Activated T-cell treated with anti-CD3 and anti-CD28 coated beads, Interleukin-2, amount 50 U/mL, for 1 hour (primary cell): ENCODE data around the gene NUP62.
"Not testable (repeated sequence)": the region's sequence is repeated elsewhere in the genome, so short reads cannot be mapped to it uniquely, and the experiment has no call there.

Experiments used
- DNase-seq: peaks from one replicate; pipeline ENCODE4 v3.0.0-alpha.2; 2020

Gene NUP62, protein sequence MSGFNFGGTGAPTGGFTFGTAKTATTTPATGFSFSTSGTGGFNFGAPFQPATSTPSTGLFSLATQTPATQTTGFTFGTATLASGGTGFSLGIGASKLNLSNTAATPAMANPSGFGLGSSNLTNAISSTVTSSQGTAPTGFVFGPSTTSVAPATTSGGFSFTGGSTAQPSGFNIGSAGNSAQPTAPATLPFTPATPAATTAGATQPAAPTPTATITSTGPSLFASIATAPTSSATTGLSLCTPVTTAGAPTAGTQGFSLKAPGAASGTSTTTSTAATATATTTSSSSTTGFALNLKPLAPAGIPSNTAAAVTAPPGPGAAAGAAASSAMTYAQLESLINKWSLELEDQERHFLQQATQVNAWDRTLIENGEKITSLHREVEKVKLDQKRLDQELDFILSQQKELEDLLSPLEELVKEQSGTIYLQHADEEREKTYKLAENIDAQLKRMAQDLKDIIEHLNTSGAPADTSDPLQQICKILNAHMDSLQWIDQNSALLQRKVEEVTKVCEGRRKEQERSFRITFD

DNA sequence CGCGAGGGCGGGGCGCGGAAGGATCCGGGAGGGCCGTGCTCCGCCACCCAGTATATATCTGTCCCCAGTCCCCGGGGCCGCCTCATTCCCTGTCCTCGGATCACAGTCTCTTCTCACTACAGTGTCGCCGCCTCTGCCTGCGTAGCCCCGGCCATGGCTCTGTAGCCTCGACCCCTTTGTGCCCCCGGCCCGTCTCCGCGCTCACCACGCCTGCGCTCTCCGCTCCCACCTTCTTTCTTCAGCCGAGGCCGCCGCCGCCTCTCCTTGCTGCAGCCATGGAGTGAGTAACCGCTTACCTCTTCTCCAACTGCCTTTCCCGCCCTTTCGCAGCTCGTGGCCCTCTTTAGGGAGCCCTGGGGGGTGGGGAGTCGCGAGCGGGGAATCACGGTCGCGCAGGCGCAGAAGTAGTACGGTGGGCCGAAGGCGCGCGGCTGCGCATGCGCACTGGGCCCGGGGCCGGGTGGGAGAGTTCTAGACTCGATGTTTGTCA, at the start of gene NUP62, which contains the start of gene ATF5:
Gene NUP62 (minus strand): TSS at position 384 of the 490 bp plus-strand sequence. CDS start 19,697 bp downstream, outside the sequence.
Gene ATF5 (plus strand): TSS at position 85 of the 490 bp plus-strand sequence. CDS start 1,646 bp downstream, outside the sequence.
- peak; percentile 94 for DNase-seq

DNA sequence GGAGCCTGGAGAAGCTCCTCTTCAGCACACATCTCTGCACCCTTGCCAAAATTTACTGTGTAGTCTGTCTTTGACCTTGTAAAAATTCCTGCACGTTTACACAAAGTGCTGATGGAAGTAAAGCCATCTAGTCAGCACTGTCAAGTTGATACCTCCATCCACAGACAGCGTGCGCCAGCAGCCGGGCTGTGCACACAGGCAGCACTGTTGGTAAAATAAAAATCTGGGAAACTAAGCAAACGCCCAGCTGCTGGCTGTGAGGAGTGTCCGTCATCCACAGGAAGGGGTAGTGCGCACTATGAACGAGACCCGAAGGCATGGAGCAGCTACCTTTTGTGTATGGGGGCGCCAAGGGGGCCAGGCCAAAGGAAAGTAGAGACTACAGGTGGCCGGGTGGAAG, 49.0 kb upstream of the NUP62 start:
- DNase-seq = no peak

DNA sequence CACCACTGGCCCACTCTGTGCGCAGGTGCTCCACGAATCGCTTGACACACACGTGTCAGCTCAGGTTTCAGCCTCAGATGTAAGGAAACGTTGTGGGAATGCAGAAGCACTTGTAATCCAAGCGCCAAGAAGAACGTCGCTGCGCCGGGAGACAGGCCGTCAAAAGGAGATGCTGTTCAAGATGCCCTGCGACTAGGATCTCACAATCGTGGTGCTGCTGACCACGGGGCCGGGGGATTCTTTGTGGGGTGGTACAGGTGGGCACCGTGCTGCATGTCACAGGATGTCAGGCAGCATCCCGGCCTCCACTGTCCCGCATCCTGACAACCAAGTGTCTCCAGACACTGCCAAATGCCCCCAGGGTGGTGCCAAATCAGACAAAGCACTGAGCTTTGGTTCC, 48.6 kb upstream of the NUP62 start:
- no peak for DNase-seq

DNA sequence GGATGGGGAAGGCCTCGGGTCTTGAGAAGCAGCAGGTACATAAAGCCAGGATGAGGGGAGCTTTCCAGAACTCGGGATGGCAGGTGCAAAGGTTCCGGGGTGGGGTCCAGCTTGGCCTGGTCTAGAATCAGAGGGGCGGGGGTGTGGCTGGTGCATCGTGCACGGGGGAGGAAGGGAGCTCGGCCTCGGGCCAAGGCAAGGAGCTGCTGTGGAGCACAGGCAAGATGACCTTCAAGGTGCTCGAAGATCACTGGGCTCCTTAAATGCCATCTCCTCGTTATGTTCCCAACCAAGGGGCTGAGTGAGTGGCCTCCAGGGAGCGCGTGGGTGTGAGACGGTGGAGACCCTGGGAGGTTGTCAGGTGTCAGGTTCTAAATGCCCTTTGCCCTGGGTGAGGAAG, 47.8 kb upstream of the NUP62 start:
- DNase-seq = no peak

DNA sequence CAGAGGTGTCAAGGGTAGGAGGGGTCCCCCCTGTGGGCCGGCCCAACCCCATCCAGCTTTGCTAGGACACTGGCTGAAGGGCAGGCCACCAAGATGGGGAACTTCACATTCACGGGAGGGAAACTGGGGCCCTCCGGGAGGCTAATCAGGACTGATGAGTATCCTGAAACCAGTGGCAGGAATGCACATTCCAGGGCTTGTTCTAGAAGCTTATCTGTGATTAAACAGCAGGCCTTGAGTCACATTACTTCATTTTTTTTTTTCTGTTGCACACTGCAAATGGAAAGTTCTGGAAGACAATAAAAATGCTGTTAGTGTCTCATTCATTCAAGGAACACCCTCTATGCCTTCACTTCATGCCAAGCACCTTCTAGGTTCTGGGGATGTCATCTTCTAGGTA, 47.2 kb upstream of the NUP62 start:
- no peak for DNase-seq

DNA sequence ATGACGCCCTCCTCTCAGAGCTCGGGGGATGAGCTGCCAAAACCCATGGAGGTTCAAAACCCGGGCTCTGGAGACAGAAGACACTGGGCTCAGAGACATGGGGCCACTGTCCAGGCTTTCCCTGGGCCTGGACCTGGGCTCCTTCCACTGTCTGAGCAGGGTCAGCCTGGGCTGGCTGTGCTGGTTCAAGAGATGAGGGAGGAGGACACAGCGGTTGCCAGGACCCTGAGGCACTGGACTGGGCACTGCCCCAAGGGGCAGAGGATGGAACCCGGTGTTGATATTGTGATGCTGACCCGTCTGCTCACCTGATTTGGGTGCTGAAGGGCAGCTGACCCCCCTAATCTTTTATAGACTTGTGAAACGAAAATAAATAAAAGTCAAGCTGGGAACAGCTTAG, 45.7 kb upstream of the NUP62 start:
- DNase-seq = no peak

DNA sequence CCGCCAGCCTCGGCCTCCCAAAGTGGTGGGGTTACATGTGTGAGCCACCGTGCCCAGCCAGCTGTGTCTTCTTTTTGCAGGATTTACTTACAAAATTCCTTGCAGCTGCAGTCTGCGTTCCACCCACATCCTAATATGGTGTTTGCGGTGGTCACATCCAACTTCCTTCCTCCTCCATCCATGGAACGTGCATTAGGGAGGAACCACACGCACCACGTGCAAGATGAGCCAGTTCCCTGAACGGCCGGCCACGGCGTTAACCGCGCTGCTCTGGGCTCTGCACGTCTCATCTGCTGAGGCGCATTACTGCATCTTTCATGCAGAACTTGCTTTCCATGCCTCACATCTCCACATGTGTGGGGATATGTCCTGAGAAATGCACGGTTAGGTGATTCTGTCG, 44.7 kb upstream of the NUP62 start:
- no peak for DNase-seq

DNA sequence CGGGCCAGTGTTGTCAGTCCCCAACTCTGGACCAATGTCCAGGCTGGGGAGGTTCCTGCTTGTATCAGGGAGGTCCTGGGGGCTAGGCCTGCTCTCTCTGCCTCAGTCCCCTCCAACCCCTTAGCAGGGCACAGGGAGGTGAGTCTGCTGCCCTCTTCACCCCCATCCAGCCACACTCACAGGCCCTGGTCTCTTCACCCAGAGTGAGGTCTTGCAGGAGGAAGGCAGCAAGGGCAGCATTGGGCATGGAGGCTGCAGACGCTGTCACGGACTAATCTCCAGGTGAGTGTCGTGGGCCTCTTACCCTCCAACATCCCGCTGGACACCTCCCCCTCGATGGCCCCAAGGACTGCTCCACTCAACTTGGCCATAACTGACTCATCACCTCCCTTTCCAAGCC, 43.5 kb upstream of the NUP62 start:
- no peak for DNase-seq

DNA sequence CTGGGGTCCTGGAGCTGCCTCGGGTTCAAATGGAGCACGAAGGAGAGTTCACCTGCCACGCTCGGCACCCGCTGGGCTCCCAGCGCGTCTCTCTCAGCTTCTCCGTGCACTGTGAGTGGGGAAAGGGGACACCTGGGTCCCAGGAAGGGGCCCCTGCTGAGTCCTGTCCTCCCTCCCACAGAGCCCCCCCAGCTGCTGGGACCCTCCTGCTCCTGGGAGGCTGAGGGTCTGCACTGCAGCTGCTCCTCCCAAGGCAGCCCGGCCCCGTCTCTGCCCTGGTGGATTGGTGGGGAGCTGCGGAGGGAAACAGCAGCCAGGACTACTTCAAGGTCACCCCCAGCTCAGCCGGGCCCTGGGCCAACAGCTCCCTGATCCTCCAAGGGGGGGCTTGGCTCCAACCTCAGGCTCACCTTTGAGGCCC, 42.7 kb upstream of the NUP62 start:
- DNase-seq = no peak

DNA sequence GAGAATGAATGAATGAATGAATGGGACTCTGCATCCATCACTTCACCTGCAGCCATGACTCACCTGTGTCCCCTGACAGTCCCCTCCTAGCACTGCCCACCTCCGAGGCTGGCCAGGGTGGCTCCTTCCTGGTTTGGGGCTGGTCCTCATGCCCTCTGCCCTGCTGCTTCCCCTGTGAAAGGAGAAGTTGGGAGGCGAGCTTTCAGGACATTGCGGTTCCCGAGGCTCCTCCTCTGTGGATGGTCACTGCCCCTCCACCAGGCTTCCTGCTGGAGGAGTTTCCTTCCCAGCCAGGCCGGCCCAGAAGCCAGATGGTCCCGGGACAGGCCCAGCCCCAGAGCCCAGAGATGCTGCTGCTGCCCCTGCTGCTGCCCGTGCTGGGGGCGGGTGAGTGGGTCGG, 40.1 kb upstream of the NUP62 start:
- DNase-seq = not testable (repeated sequence)

DNA sequence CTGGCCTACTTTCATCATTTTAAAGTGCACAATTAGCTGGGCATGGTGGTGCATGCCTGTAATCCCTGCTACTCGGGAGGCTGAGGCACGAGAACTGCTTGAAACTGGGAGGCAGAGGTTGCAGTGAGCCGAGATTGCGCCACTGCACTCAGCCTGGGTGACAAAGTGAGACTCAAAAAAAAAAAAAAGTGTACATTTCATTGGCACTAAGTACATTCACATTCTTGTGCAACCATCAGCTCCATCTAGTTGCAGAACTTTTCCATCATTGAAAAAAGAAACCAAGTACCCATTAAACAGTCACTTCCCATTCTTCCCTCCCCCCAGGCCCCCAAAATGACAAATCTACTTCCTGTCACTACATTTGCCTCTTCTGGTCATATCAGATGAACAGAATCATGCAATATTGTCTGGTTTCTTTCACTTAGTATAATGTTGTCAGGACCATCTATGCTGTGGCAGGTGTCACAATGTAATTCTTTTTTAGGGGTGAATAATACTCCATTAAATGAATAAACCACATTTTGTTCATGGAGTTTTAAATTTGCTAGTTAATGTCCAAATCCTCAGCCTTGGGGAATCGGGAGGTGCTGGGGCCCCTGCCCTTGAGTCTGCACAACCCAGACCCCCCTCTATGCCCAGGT, 39.1 kb upstream of the NUP62 start:
- no peak for DNase-seq

DNA sequence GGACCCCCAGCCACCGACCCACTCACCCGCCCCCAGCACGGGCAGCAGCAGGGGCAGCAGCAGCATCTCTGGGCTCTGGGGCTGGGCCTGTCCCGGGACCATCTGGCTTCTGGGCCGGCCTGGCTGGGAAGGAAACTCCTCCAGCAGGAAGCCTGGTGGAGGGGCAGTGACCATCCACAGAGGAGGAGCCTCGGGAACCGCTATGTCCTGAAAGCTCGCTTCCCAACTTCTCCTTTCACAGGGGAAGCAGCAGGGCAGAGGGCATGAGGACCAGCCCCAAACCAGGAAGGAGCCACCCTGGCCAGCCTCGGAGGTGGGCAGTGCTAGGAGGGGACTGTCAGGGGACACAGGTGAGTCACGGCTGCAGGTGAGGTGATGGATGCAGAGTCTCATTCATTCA, 31.7 kb upstream of the NUP62 start, which contains the start of gene SIGLEC11:
Gene SIGLEC11 (minus strand): TSS at position 193 of the 400 bp plus-strand sequence. CDS start 91 bp downstream, at position 102.
- not testable (repeated sequence) for DNase-seq

DNA sequence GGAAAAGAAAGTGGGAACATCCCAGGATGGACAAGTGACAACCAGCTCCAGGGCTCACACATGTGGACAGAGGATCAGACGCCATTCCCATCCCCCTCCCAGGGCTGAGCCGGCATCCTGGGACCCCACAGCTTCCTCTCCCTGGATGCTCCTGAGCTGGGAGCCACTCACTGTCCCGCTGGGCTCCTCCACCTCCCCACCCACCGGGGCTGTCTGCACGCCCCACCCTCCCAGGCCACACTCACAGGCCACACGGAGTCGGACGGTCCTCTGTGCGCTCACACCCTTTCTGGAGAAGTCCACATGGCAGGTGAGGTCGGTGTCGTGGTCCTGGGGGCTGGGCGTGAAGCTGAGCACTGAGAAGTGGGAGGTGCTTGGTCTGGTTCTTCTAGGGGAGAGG, 30.6 kb upstream of the NUP62 start:
- DNase-seq = not testable (repeated sequence)

DNA sequence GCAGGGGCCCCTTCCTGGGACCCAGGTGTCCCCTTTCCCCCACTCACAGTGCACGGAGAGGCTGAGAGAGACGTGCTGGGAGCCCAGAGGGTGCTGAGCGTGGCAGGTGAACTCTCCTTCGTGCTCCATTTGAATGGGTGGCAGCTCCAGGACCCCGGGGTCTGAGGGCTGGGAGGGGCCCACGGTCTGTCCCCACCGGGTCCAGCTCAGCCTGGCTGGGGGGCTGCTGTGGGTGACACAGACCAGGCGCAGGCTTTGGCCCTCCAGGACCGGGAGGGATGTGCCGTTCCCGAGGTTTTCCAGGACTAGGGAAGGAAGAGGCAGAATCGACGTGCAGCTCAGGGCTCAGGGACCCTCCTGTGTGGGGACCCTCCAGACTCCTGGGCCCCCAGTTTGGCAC, 29.3 kb upstream of the NUP62 start:
- not testable (repeated sequence) for DNase-seq

DNA sequence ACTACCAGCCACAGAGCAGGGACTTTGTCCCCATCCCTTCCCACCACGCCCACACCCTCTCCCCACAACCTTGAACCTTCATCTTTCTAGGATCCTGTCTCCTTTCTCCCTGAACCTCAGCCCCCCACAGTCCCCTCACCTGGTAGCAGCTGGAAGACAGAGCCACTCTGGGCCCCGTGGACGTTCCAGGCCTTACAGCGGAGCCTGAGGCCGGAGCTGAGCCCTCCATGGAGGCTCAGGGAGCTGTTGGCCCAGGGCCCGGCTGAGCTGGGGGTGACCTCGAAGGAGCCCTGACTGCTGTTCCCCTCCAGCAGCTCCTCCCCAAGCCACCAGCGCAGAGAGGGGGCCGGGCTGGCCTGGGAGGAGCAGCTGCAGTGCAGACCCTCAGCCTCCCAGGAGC, 28.8 kb upstream of the NUP62 start:
- not testable (repeated sequence) for DNase-seq

DNA sequence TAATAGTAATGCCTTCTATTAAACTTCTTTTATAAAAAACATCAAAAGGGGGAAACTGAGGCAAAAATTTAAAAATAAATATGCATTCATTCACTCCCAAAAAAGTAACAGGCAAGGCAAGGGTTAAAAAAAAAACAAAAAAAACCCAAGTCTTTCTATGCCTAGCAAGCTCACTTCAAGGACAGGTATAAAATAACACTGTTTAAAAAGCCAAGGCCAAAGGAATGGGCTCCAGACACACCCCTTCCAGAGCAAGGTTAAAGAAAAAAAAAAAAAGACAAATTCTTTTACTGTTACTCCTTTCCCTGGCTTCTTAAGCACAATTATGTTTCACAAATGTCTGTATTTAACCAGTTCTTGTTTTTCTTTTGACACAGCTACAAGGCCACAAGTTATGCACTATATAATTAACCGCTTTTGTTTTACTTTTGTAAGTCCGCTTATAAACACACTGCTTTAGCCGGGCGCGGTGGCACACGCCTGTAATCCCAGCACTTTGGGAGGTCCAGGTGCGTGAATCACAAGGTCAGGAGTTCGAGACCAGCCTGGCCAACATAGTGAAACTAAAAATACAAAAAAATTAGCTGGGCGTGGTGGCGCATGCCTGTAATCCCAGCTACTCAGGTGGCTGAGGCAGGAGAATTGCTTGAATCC, 28.1 kb upstream of the NUP62 start:
- no peak for DNase-seq

DNA sequence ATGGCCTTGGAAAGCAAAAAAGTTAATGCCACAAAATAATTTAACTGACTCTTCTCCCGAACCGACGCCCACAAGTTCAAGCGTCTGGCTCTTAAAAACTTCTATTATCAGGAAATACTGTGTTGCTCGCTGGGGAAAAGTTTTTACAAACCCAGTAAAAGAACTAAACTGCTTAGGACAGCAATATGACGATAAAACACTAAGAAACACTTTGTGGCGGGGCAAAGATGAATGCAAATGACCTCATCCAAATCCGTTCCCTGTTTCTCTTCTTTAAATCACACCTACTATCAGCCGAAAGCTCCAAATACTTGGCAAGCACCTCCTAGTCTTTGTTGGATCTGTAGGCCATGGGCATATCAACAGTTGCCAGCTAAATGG, 26.8 kb upstream of the NUP62 start:
- no peak for DNase-seq

DNA sequence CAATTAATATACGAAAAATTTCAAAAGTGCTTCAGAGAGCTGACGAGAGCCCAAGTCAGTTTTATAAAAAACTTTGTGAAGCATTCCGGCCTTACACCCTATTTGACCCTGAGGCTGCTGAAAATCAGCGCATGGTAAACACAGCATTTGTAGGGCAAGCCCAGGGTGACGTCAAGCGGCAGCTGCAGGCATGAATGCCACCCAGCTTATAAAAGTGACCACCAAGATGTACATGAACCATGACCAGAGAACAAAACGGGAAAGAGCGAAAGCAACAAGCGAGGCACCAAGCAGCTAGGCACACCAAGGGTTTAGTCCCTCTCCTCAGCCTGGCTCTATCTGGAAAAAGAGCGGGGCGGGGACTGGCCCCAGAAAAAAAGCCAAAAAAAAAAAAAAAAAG, 25.6 kb upstream of the NUP62 start:
- no peak for DNase-seq

DNA sequence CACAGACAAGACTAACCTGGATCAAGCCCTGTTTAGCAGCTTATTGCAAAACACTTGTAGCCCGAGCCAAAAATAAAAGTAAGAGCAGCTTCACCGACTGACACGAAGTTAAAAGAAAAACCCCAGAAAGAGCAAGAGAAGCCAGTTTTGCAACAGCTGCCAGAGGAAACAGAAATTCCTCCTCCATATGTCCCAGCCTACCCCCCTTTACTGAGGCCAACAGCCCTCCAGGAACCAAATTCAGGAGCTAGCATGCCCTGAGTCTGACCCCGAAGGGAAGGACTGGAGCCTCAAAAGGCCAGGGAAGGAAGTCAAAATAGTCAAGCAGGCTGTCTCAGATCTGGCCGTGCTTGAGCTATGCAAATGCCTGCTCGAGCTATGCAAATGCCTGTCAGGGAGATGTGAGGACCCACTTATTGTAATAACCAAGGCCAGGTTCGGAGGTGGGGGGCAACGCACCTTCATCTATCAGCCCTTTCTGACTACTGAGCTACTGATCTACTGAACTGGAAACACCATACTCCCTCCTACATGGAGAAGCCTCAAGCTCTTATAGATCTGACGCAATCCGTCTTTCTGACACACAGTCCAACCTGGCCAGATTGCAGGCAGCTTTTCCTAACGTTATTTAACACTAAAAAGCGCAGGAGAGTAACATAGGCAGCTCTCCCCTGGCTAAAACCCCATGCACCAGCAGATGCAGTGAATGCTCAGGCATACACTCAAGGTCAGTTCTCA, 25.0 kb upstream of the NUP62 start:
- DNase-seq = no peak

DNA sequence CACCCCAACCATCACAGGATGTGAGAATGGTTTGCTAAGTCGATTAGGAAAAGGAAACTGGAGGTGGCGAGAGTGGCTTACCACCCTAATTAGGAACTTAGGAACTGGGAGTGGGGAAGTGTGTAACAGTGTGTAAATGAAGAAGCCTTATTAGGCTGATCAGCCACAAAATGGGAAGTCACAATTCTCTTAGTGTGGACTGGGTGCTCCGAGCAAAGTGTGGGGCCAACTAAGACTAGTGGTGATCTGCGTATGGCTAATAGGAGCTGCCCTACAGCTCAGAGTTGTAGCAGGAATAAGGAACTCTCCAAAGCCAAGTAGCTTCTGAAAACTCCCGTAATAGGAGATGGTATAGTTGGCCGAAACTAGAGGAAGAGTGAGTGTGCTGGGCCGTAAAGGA, 24.1 kb upstream of the NUP62 start:
- DNase-seq = no peak

DNA sequence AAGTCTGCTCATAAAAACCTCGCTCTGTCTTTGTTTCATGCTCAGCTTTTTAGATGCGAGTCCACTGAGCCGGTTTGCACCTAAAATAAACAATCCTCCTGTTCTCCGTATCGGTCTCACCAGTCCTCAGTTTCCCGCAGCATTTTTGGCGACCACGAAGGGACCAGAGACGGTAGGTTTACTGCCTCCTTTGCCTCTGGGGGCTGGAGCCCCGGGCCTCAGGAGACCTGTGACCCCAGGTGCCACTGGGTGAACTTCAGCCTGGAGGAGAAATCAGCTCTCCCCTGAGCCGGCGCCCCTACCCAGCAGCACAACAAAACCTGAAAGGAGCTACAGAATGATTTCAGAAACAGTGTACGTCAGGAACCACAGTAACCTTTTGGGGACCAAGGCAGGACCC, 23.6 kb upstream of the NUP62 start:
- DNase-seq = no peak

DNA sequence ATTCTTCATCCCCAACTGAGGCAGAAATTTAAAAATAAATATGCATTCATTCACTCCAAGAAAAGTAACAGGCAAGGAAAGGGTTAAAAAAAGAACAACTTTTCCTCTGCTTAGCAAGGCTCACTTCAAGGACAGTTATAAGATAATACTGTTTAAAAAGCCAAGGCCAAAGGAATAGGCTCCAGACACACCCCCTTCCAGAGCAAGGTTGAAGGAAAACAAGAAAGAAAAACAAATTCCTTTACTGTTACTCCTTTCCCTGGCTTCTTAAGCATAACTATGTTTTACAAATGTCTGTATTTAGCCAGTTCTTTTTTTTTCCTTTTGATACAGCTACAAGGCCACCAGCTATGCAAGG, 23.2 kb upstream of the NUP62 start:
- no peak for DNase-seq
